ENCODE data around the gene LAMB2. TPM values are rescaled to one million over a fixed set of nuclear protein-coding genes. Genes with fewer than 3 reads are reported as not detected.

LAMB2 gene
- total RNA-seq: 215 and 282 TPM in 2 replicates

DNA sequence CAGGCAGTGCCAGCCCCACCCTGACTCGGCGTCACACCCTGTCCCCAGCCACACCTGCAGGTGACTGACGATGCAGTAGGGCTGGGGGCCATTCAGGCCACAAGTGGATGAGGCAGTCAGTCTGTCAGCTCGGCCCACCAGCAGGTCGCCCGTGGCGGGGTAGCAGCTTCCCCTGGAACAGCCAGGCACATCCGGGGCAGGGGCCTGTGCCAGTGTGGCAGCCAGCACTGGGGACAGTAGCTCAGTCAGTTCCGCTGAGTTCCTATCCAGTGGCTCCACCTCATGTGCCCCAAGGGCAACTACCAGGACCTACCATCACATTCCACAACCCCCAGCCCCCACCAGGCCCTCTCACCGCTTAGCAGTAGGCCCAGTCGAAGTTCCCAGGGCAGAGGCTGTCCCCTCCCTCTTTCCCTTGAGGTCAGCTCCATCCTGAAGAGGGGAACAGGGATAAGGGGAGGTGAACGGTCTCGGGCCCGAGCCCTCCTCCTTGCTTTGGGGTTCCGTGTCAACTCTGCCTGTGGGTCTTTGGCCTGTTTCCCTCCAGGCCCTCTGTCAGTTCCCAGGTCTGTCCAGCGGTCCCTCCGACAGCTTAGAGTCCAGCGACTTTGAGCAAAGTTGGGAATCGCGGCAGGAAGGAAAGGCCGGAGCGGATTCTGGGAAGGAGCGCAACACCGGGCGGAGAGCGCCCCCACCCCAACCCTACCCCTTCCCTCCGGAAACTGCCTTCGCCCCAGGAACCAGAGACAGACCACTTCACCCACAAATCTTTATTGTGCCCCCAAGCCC, at the start of gene LAMB2:
Gene LAMB2 (minus strand): TSS at position 614 of the 789 bp plus-strand sequence. CDS start 183 bp downstream, at position 431.

GRCh38 chr3:49171119-49171774, 38.4 kb upstream of the LAMB2 start, which contains the start of gene KLHDC8B:
Gene KLHDC8B, plus strand, starts transcription at chr3:49171598. Its CDS starts 1,172 bp downstream, at chr3:49172770.

GRCh38 chr3:49165771-49166751, 33.2 kb upstream of the LAMB2 start, which contains the start of gene CCDC71:
Gene CCDC71, minus strand, starts transcription at chr3:49166331. Its CDS starts 2,123 bp downstream, at chr3:49164208.

GRCh38 chr3:49120438-49121131, 12.3 kb downstream of the LAMB2 start, which contains the start of gene USP19:
Gene USP19, minus strand, starts transcription at chr3:49120823. Its CDS starts 1,678 bp downstream, at chr3:49119145.

DNA sequence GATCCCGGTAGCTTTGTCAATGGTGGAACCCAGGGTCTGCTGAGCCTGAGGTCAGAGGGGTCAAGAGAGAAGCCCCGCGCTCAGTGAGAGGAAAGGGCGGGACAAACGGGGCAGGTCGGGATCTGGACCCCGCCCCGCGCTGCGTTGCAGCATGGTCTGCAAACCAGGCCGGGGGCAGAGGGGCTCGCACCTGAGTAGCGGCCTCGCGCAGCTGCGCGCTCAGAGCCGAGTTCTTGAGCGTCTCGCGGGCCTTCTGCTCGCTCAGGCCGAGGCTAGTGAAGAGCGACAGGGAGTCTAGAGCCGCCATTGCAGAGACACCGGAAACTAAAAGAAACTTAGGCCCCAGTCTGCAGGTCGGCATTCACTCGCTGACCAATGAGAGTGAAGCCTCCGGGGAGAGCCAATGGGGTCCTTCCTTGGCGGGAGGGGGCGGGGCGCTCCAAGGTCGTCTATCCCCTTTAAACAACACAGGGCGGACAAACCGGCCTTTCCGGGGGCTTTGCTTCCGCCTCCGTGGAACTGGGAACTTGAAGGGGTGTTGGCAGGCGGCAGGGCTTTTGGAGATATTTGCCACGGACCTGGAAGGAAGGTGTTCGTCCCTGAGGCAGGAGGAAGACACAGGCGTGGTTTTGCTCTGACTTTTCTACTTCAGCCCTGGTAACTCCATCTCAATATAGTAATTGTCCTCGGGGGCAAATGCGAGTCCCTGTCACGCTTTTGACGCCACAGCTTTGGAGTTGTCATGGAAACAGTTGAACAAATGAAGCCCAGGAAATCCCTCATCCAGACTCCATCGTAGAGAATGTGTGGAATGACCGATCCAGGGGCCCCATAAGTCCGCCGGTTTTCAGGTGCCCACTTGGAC, 28.2 kb downstream of the LAMB2 start, which contains the start of gene QARS1:
Gene QARS1 (minus strand): TSS at position 331 of the 865 bp plus-strand sequence. CDS start 24 bp downstream, at position 307.

GRCh38 chr3:49093853-49094767, 38.7 kb downstream of the LAMB2 start, which contains the start of gene QRICH1:
Gene QRICH1, minus strand, starts transcription at chr3:49094071. Its CDS starts 17,054 bp downstream, at chr3:49077017.

Other genes starting within 250 kb of the LAMB2 start
- gene SLC25A20, start 234.2 kb downstream of the LAMB2 start, total RNA-seq: 9.2 and 9.8 TPM in 2 replicates
- 55.2 and 64.1 TPM in 2 replicates for gene ARIH2, start 214.2 kb downstream of the LAMB2 start, total RNA-seq
- gene P4HTM, start 142.8 kb downstream of the LAMB2 start, total RNA-seq: 20.5 and 22.4 TPM in 2 replicates
- gene WDR6, start 125.7 kb downstream of the LAMB2 start, total RNA-seq: 79.7 and 80.7 TPM in 2 replicates
- gene DALRD3, start 114.5 kb downstream of the LAMB2 start, total RNA-seq: 59.5 and 60.0 TPM in 2 replicates
- gene NDUFAF3, start 110.9 kb downstream of the LAMB2 start, total RNA-seq: 206 and 207 TPM in 2 replicates
- 314 and 337 TPM in 2 replicates for gene IMPDH2, start 103.7 kb downstream of the LAMB2 start, total RNA-seq
- gene QRICH1, start 39.0 kb downstream of the LAMB2 start, total RNA-seq: 53.5 and 72.1 TPM in 2 replicates
- 364 and 369 TPM in 2 replicates for gene QARS1, start 28.3 kb downstream of the LAMB2 start, total RNA-seq
- gene USP19, start 12.2 kb downstream of the LAMB2 start, total RNA-seq: 41.2 and 43.2 TPM in 2 replicates
- 32.3 and 37.7 TPM in 2 replicates for gene CCDC71, start 33.3 kb upstream of the LAMB2 start, total RNA-seq
- gene KLHDC8B, start 38.5 kb upstream of the LAMB2 start, total RNA-seq: 13.4 and 14.1 TPM in 2 replicates
- gene C3orf62, start 144.2 kb upstream of the LAMB2 start, total RNA-seq: 0.34 and 0.74 TPM in 2 replicates
- 7.6 and 7.7 TPM in 2 replicates for gene USP4, start 207.0 kb upstream of the LAMB2 start, total RNA-seq
- 639 and 677 TPM in 2 replicates for gene GPX1, start 225.3 kb upstream of the LAMB2 start, total RNA-seq

Data from bronchus fibroblast of lung (primary cell).